ENCODE data around the gene GRB10.

The GRB10 gene

DNA sequence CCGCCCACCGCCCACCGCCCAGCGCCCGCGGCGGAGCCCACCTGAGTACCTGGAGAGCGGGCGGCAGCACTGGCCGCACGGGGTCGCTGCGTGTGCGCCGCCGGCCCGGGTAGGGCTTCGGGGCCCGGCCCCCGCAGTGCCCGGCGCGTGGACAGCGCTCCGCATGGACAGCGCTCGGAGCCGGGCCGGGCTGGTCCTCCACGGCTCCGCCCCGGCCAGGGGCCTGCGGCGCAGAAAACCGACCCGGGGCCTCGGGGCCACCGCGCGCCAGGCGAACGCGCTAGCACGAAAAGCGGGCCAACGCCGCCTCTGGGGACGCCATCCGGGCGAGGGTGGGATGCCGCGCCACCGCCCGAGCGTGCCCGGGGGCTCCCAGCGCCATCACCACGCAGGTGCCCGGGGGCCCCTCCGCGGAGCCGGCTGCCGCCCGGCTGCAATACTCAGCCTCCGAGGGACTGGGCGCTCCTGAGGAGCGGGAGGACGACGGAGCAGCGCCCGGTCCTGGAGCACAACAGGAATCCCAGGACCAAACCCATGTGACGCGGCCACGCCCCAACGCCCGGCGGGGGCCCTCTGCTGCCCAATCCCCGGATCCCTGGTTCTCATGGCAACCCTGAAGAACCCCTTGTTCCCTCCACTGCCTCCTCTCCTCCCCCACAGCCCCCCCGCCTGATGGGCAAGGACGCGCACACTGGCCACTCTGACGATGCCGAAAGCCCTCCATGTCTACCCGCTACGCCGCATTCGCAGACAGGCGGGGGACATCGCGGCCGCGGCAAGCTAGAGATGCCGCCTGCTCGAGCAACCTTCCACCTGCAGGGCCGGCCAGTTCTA is at the start of gene GRB10:
TSS of gene GRB10 (minus strand) at position 522 of the 834 bp plus-strand sequence. CDS start 50,574 bp downstream, outside the sequence.
- DNase-seq = peak in 1 of 2 experiments; percentile 5

GRCh38 chr7:50828801-50829200 is 46.1 kb upstream of the GRB10 start:
- no peak for DNase-seq

- no peak for DNase-seq
Observed at GRCh38 chr7:50828116-50828515, 45.4 kb upstream of the GRB10 start.

- no peak for DNase-seq
Observed at GRCh38 chr7:50827281-50827680, 44.6 kb upstream of the GRB10 start.

DNA sequence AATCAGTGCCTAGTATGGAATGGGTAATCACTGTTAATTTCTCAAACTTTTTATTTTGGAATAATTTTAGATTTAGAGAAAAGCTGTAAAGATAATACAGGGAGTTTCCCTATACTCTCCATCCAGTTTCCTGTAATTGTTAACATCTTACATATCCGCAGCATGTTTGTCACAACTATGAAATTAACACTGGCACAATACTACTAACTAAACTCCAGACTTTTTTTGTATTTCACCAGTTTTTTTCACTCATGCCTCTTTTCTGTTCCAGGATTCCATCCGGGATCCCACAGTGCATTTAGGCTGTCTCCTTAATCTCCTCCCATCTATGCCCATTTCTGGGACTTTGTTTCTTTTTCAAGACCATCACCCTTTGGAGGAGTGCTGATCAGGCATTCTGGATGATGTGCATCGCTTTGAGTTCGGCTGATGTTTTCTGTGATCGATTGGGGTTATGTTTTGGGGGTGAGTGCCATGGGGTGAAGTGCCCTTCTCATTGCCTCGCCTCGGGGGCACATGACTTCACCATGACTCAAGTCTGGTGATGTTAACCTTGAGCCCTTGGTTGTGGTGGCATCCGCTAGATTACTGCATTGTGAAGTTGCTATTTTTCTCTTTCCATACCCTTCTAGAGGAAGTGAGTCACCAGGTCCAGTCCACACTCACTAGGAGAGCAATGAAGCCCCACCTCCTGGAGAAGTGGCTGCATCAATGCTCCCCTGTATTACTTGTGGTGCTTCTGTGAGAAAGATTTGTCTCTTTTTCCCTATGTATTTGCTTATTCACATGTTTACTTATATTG is 43.9 kb upstream of the GRB10 start:
- DNase-seq = peak in 1 of 2 experiments; percentile 23

DNA sequence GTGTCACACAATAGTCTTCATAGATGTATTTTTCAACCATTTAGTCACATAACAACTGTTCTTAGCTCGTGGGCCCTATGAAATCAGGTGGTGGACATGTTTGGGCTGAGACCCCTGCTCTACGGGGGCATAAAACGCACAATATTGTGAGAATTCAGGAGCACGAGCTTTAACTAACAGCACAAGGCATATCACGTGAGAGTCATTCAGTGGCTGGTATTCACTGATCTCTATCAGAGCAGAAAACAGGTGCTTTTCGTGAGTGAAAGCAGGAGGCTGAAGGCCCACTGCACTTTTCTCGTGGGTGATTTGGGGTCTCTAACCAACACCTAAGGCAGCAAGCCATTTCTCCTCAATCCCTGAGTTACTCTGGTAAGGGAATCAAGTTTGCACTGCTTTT is 42.8 kb upstream of the GRB10 start:
- DNase-seq = no peak

DNA sequence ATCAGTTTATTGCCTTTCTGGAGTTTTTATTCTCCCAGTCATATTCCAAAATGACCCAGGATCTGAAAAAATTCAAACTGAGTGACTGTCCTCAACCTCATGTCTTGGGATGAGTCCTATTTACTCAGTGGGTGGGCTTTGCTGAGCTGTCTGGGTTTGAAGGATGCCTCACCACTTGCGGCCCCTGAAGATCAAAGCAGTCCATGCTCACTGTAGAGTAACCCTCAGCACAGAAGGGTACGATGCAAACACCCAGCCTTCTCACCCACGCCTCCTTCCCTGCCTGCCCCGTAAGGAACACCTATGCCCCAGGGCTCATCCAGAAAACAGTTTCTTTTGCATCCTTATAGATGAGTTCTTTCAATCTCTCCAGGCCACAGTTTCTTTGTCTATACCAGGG is 42.2 kb upstream of the GRB10 start:
- DNase-seq = no peak

- no peak for DNase-seq
Observed at GRCh38 chr7:50822706-50823105, 40.0 kb upstream of the GRB10 start.

DNA sequence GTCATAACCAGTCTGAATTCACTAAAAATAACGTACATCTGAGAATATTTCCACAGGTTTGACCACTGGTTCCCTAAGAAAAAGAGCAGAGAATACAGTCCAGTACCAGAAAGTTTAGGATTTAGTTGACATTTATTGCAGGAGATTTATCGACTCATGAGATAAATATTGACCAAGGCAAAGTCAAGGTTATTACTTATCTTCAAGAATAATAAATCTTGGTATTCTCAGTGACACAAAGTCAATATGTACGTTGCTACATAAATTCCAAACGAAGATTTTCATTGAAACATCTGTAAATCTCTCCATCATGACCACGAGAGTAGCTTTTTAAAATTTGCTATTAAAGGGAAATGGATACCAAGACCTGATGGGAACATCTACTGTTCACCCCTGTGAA is 39.4 kb upstream of the GRB10 start:
- no peak for DNase-seq

GRCh38 chr7:50821457-50822008 is 38.8 kb upstream of the GRB10 start:
- no peak for DNase-seq

GRCh38 chr7:50818324-50818723 is 35.6 kb upstream of the GRB10 start:
- no peak for DNase-seq

GRCh38 chr7:50817561-50817960 is 34.9 kb upstream of the GRB10 start:
- no peak for DNase-seq

GRCh38 chr7:50815138-50815537 is 32.4 kb upstream of the GRB10 start:
- no peak for DNase-seq

GRCh38 chr7:50814166-50814565 is 31.5 kb upstream of the GRB10 start:
- DNase-seq = no peak

GRCh38 chr7:50812841-50813475 is 30.3 kb upstream of the GRB10 start:
- no peak for DNase-seq

- DNase-seq = no peak
Observed at GRCh38 chr7:50812094-50812493, 29.4 kb upstream of the GRB10 start.

GRCh38 chr7:50808282-50808888 is 25.7 kb upstream of the GRB10 start:
- no peak for DNase-seq

DNA sequence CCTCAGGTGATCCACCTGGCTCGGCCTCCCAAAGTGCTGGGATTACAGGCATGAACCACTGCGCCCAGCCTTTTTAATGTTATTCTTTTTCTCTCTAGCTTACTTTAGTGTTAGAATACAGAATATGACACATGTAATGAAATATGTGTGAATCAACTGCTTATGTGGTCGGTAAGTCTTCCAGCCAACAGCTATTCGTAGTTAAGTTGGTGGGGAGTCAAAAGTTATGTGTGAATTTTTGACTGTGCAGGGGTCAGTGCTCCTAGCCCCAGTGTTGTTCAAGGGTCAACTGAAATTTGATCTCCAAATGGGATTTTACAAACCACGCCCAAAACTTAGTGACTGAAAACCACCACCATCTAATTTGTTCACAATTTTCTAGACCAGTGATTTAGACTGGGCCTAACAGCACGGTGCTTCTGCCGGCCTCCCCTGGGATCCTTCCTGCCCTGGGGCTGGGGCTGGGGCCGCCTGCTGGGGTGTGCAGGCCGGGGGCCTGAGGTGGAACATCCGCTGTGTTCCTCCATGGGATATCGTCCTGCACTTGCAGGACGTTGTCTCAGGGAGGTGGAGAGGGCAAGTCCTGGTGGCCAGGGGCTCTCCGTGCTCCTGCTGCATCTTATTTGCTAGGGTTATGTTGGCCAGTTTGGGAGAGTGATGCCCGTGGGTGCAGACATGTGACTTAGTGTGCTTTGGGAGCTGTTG is 24.5 kb upstream of the GRB10 start:
- DNase-seq = no peak

- no peak for DNase-seq
Observed at GRCh38 chr7:50806143-50806542, 23.4 kb upstream of the GRB10 start.

DNA sequence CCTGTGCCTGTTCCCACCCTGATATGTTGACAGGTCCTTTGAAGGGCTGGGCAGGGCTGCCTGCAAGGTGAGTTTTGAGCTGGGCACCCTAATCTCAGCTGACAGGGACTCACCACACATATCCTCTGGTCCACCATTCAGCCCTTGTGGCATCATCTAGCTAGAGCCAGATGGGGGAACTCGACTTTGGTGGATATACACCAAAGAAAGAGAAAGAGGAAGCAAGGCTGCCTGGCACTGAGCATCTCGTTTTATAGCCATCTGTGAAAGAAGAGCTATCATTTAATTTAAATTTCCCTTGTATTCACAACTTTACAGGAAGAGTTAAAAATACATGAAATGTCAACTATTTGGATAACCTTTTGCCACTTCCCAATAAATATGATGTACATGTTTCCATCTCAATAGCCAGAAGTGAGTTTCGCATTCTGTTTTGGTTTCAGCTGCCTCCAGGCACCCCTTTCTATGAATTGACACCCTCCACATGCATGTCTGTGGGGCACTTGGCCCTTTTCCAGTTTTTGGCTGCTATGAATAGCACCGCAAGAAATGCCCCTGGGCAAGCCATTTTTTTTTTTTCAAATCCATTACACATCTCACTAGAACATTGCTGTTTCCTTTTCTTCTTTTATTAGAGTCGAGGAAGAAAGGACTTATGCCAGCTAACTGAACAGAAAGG is 22.9 kb upstream of the GRB10 start:
- no peak for DNase-seq
